Tibial nerve (tissue), 4 donors: Measurements from ENCODE around the gene HENMT1.
A peak's percentile ranks its signal among the peaks of the same experiment; 100 is the strongest.

ENCODE experiments used
- CTCF ChIP-seq, 5 experiments: fragments of 200-600 bp in 3 of 5; fragments of 450-650 bp in 2 of 5; sonication (generic) in 3 of 5; IDR thresholded peaks; one replicate each; pipeline ENCODE4 v1.5.1; 2016 to 2019; ENCODE audit warnings: antibody characterized with exemption in 5 of 5, mild to moderate bottlenecking in 3 of 5, moderate library complexity in 2 of 5
- EP300 ChIP-seq, 2 donors: sonication (generic); formaldehyde crosslinking; IDR thresholded peaks; one replicate each; pipeline ENCODE4 v1.6.1; 2017; ENCODE audit warnings: antibody characterized with exemption in 2 of 2, mild to moderate bottlenecking in 1 of 2

- TF ChIP-seq CTCF (IDR thresholded peaks at IDR 0.05): no peak
- peak in 1 of 2 donors; percentile 22 for TF ChIP-seq EP300 (IDR thresholded peaks at IDR 0.05)
Measured at GRCh38 chr1:108678706-108679105, 17.8 kb upstream of the HENMT1 start.
